Breast epithelium (tissue), 3 donors: ENCODE data around the gene CWC27.

Experiments used
- POLR2A ChIP-seq: fragments of 450-650 bp; IDR thresholded peaks from one replicate; pipeline ENCODE4 v1.6.1; 2016; ENCODE audit warnings: antibody characterized with exemption, mild to moderate bottlenecking, moderate library complexity
- TF ChIP-seq, protein P1 (sequence below), 3 donors: fragments of 450-650 bp; IDR thresholded peaks; one replicate each; pipeline ENCODE4 v1.5.1; 2016 to 2017; ENCODE audit warnings: antibody characterized with exemption in 3 of 3, mild to moderate bottlenecking in 3 of 3, moderate library complexity in 3 of 3

DNA sequence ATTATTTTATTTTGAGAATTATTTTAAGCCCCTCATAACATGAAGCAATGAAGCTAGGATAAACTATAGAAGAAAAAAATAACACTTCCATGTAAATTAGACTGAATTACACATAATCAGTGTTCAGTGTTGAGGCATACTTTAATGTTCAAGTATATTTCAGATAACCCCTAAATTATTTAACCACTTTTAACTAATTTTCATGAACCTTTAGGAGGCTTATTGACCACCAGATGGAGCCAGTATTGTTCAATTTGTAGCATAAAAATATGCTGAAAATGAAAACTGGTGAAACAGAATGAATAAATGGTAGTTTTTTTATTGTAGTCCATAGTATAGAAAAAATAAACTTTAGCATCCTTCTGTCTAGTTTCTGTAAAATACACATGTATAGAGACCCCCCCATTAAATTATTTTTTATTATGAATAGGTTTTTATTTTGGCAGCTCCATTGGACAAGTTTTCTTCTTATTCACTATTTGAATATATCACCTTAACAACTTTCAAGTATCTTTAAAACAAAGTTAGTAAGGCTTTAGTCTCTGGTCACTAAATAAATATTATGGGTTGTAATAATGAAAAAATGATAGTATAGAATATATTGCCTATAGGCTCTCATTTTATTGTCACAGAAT, 190.1 kb downstream of the CWC27 start:
- TF ChIP-seq, protein P1, sequence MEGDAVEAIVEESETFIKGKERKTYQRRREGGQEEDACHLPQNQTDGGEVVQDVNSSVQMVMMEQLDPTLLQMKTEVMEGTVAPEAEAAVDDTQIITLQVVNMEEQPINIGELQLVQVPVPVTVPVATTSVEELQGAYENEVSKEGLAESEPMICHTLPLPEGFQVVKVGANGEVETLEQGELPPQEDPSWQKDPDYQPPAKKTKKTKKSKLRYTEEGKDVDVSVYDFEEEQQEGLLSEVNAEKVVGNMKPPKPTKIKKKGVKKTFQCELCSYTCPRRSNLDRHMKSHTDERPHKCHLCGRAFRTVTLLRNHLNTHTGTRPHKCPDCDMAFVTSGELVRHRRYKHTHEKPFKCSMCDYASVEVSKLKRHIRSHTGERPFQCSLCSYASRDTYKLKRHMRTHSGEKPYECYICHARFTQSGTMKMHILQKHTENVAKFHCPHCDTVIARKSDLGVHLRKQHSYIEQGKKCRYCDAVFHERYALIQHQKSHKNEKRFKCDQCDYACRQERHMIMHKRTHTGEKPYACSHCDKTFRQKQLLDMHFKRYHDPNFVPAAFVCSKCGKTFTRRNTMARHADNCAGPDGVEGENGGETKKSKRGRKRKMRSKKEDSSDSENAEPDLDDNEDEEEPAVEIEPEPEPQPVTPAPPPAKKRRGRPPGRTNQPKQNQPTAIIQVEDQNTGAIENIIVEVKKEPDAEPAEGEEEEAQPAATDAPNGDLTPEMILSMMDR (IDR thresholded peaks at IDR 0.05) = peak; percentile 13 to 44 (median 32)
- no peak for TF ChIP-seq POLR2A
